OCI-LY7 (cell line): ENCODE results near the gene DISC1. TPM values are rescaled to one million over a fixed set of nuclear protein-coding genes. Genes with fewer than 3 reads are reported as not detected.

ENCODE experiments used
- BruUV-seq: library from RNA; stranded (reverse); fragments of 400-500 nt; replicated peaks from 2 replicates; lab custom pipeline; 2021; lab: Mats Ljungman, UMichigan
- CTCF ChIA-PET: fragments of 300-600 bp; sonication (Branson Sonifier 250); formaldehyde crosslinking; loops from one replicate; lab custom pipeline; 2022; ENCODE audit warnings: antibody characterized with exemption; ENCODE audit not compliant: unreplicated experiment; lab: Charles Lee
- POLR2A ChIA-PET: fragments of 300-600 bp; sonication (Branson Sonifier 250); formaldehyde crosslinking; loops from one replicate; lab custom pipeline; 2022; ENCODE audit warnings: antibody characterized with exemption; lab: Charles Lee
- DNase-seq: peaks from one replicate; pipeline ENCODE4 v3.0.0-alpha.2; 2015; ENCODE audit warnings: low spot score
- H2AFZ ChIP-seq: fragments of 200-600 bp; sonication (generic), shearing (Covaris generic); 2 replicates; pipeline ENCODE4 v1.6.1; 2014; ENCODE audit warnings: mild to moderate bottlenecking, antibody characterized with exemption, low read length, moderate library complexity
- H3K27ac ChIP-seq: fragments of 200-600 bp; sonication (generic); 2 replicates; pipeline ENCODE4 v1.5.1; 2014; ENCODE audit warnings: mixed run types, low read depth, mild to moderate bottlenecking, moderate library complexity, low read length, inconsistent platforms; ENCODE audit not compliant: poor library complexity, severe bottlenecking
- H3K36me3 ChIP-seq: fragments of 200-600 bp; sonication (generic); 2 replicates; pipeline ENCODE4 v1.6.1; 2014; ENCODE audit warnings: mild to moderate bottlenecking, antibody characterized with exemption, low read length, moderate library complexity, mixed read lengths; ENCODE audit not compliant: insufficient read depth
- H3K4me1 ChIP-seq: fragments of 200-600 bp; sonication (generic); 2 replicates; pipeline ENCODE4 v1.5.1; 2014; ENCODE audit warnings: mild to moderate bottlenecking, low read length; ENCODE audit not compliant: insufficient read depth, poor library complexity, severe bottlenecking
- H3K4me2 ChIP-seq: fragments of 200-600 bp; sonication (generic); 2 replicates; pipeline ENCODE4 v1.6.1; 2014; ENCODE audit warnings: mild to moderate bottlenecking, low read length
- H3K4me3 ChIP-seq: fragments of 200-600 bp; sonication (generic); 2 replicates; pipeline ENCODE4 v1.5.1; 2014; ENCODE audit warnings: mild to moderate bottlenecking, low read depth, low read length; ENCODE audit not compliant: poor library complexity, severe bottlenecking
- H3K79me2 ChIP-seq: fragments of 200-600 bp; sonication (generic); 2 replicates; pipeline ENCODE4 v1.6.1; 2016; ENCODE audit warnings: low read depth, mild to moderate bottlenecking, low read length, moderate library complexity, mixed read lengths; ENCODE audit not compliant: insufficient read depth
- H3K9me2 ChIP-seq: fragments of 200-600 bp; sonication (generic); 2 replicates; pipeline ENCODE4 v1.6.1; 2016; ENCODE audit warnings: mild to moderate bottlenecking, low read length, mixed read lengths; ENCODE audit not compliant: insufficient read depth
- H3K9me3 ChIP-seq: fragments of 200-600 bp; sonication (generic); 2 replicates; pipeline ENCODE4 v1.6.1; 2014; ENCODE audit warnings: mild to moderate bottlenecking, mixed run types, low read length, mixed read lengths
- H4K20me1 ChIP-seq: fragments of 200-600 bp; sonication (generic); 2 replicates; pipeline ENCODE4 v1.6.1; 2014; ENCODE audit warnings: mild to moderate bottlenecking, antibody characterized with exemption, low read length, moderate library complexity, mixed read lengths; ENCODE audit not compliant: insufficient read depth
- CTCF ChIP-seq: fragments of 200-600 bp; sonication (generic); conservative IDR thresholded peaks from 2 replicates; pipeline ENCODE4 v1.5.1; 2014; ENCODE audit warnings: mild to moderate bottlenecking, antibody characterized with exemption, low read length, moderate library complexity, mixed read lengths
- EZH2phosphoT487 ChIP-seq: fragments of 200-600 bp; sonication (generic); IDR thresholded peaks from 2 replicates; pipeline ENCODE4 v1.6.1; 2018; ENCODE audit warnings: low read depth, borderline replicate concordance, mild to moderate bottlenecking, mixed run types, antibody characterized with exemption, low read length, moderate library complexity, mixed read lengths
- intact Hi-C: fragments of 100-400 bp; cut with micrococcal nuclease; formaldehyde crosslinking; loops from one replicate; pipeline ENCODE4 v1.10.0; 2022; ENCODE audit not compliant: unreplicated experiment
- total RNA-seq, 2 experiments: library from RNA; depleted of rRNA in 1 of 2; stranded (reverse); fragments of >200 nt in 1 of 2; shearing (Covaris generic) in 1 of 2; gene quantifications; 2 replicates each; pipeline ENCODE4 v1.2.3, GENCODE V29; 2014 to 2022

Gene DISC1
- total RNA-seq, 2 experiments from 2014 or later: 0.91 TPM; not detected in 1

GRCh38 chr1:231871471-231871870 lies 244.9 kb downstream of the DISC1 start:
- TF ChIP-seq EZH2phosphoT487 (no peak), CTCF (no peak)
- ChIA-PET CTCF (no interaction called here), POLR2A (no interaction called here)
- Histone ChIP-seq H2AFZ (no peak overlapping the region), H4K20me1 (no peaks in the 10 kb centered on the region), H3K9me3 (no peaks in the 10 kb centered on the region), H3K4me2 (no peak overlapping the region), H3K36me3 (no peaks in the 10 kb centered on the region), H3K9me2 (no peaks in the 10 kb centered on the region), H3K27ac (no peak overlapping the region), H3K4me1 (no peaks in the 10 kb centered on the region), H3K4me3 (no peak overlapping the region), H3K79me2 (no peaks in the 10 kb centered on the region)
- BruUV-seq: no TSS peak
- DNase-seq: no peak
- intact Hi-C loops: no loop called here

GRCh38 chr1:231871878-231872277 lies 245.3 kb downstream of the DISC1 start:
- Histone ChIP-seq H3K4me3 (no peak overlapping the region), H3K79me2 (no peaks in the 10 kb centered on the region), H3K4me2 (no peak overlapping the region), H3K9me3 (no peaks in the 10 kb centered on the region), H2AFZ (no peak overlapping the region), H3K4me1 (no peaks in the 10 kb centered on the region), H3K9me2 (no peaks in the 10 kb centered on the region), H3K27ac (no peak overlapping the region), H4K20me1 (no peaks in the 10 kb centered on the region), H3K36me3 (no peaks in the 10 kb centered on the region)
- CTCF ChIA-PET: no interaction called here
- intact Hi-C loops: no loop called here
- TF ChIP-seq EZH2phosphoT487 (no peak), CTCF (no peak)
- DNase-seq: no peak
- POLR2A ChIA-PET: no interaction called here
- BruUV-seq: no TSS peak

- Histone ChIP-seq H2AFZ (no peak overlapping the region), H3K9me3 (no peaks in the 10 kb centered on the region), H3K79me2 (no peaks in the 10 kb centered on the region), H3K9me2 (no peaks in the 10 kb centered on the region), H3K36me3 (no peaks in the 10 kb centered on the region), H3K4me3 (no peak overlapping the region), H3K4me2 (no peak overlapping the region), H3K4me1 (no peaks in the 10 kb centered on the region), H3K27ac (no peak overlapping the region), H4K20me1 (no peaks in the 10 kb centered on the region)
- intact Hi-C loops: no loop called here
- no peak for DNase-seq
- CTCF ChIA-PET: no interaction called here
- BruUV-seq: no TSS peak
- POLR2A ChIA-PET: interaction anchor here (0.6 kb wide), 1 partner anchor 155 kb away, joined by 5 read pairs; no protein-coding TSS in a partner anchor
- TF ChIP-seq CTCF: no peak
Observed at GRCh38 chr1:231872461-231872910, 245.9 kb downstream of the DISC1 start.
